GM23338 (cell line): Measurements from ENCODE around the gene CD2BP2. TPM values are rescaled to one million over a fixed set of nuclear protein-coding genes. Genes with fewer than 3 reads are reported as not detected.

Source experiments
- ATAC-seq: fragments of 200-7000 bp; cut with Tn5 transposase; 3 replicates; pipeline ENCODE4 v1.9.1; 2020
- DNase-seq: peaks from one replicate; pipeline ENCODE4 v3.0.0-alpha.2; 2015; ENCODE audit warnings: low spot score
- H2AFZ ChIP-seq: fragments of 200-600 bp; sonication (generic); 2 replicates; pipeline ENCODE4 v1.8.0; 2016; ENCODE audit warnings: antibody characterized with exemption, mild to moderate bottlenecking, moderate library complexity
- H3F3A ChIP-seq: fragments of 200-600 bp; sonication (generic); replicated peaks from 2 replicates; pipeline ENCODE4 v1.8.0; 2017; ENCODE audit warnings: antibody characterized with exemption, mixed run types, low read depth
- H3K27ac ChIP-seq: fragments of 200-600 bp; sonication (generic); 2 replicates; pipeline ENCODE4 v1.6.1; 2016; ENCODE audit warnings: low read depth
- H3K27me3 ChIP-seq: fragments of 200-600 bp; sonication (generic); 2 replicates; pipeline ENCODE4 v1.8.0; 2016; ENCODE audit warnings: mild to moderate bottlenecking, mixed run types, moderate library complexity; ENCODE audit not compliant: insufficient read depth
- H3K36me3 ChIP-seq: fragments of 200-600 bp; sonication (generic); 2 replicates; pipeline ENCODE4 v1.8.0; 2016; ENCODE audit warnings: mild to moderate bottlenecking; ENCODE audit not compliant: insufficient read depth
- H3K4me1 ChIP-seq: fragments of 200-600 bp; sonication (generic); 2 replicates; pipeline ENCODE4 v1.8.0; 2016; ENCODE audit warnings: mild to moderate bottlenecking, moderate library complexity; ENCODE audit not compliant: insufficient read depth
- H3K4me2 ChIP-seq: fragments of 200-600 bp; sonication (generic); 2 replicates; pipeline ENCODE4 v1.7.1; 2017; ENCODE audit warnings: mixed run types
- H3K4me3 ChIP-seq: fragments of 200-600 bp; sonication (generic); 2 replicates; pipeline ENCODE4 v1.6.1; 2016; ENCODE audit warnings: mixed run types
- H3K79me2 ChIP-seq: fragments of 200-600 bp; sonication (generic); replicated peaks from 2 replicates; pipeline ENCODE4 v1.8.0; 2017; ENCODE audit warnings: mild to moderate bottlenecking; ENCODE audit not compliant: insufficient read depth
- H3K9me2 ChIP-seq: fragments of 200-600 bp; sonication (generic); 2 replicates; pipeline ENCODE4 v1.8.0; 2017; ENCODE audit not compliant: insufficient read depth
- H4K20me1 ChIP-seq: fragments of 200-600 bp; sonication (generic); replicated peaks from 2 replicates; pipeline ENCODE4 v1.8.0; 2017; ENCODE audit warnings: mild to moderate bottlenecking; ENCODE audit not compliant: insufficient read depth
- H3K27ac Mint-ChIP-seq: 2 replicates; pipeline ENCODE4 v1.8.0; 2020; ENCODE audit warnings: inconsistent platforms, mild to moderate bottlenecking, moderate library complexity, mixed read lengths
- H3K27me3 Mint-ChIP-seq: 3 replicates; pipeline ENCODE4 v1.8.0; 2022; ENCODE audit warnings: low read depth, mild to moderate bottlenecking, moderate library complexity, mixed read lengths, inconsistent platforms; ENCODE audit not compliant: insufficient read depth, poor library complexity
- H3K36me3 Mint-ChIP-seq: 3 replicates; pipeline ENCODE4 v1.8.0; 2021; ENCODE audit warnings: low read depth, mild to moderate bottlenecking, inconsistent platforms, moderate library complexity, mixed read lengths
- H3K4me1 Mint-ChIP-seq: 3 replicates; pipeline ENCODE4 v1.8.0; 2020; ENCODE audit warnings: mild to moderate bottlenecking, inconsistent platforms, mixed read lengths
- H3K4me3 Mint-ChIP-seq: 3 replicates; pipeline ENCODE4 v1.8.0; 2021; ENCODE audit warnings: moderate library complexity, mild to moderate bottlenecking, inconsistent platforms, mixed read lengths
- H3K9me3 Mint-ChIP-seq: 3 replicates; pipeline ENCODE4 v1.8.0; 2020; ENCODE audit warnings: moderate library complexity, mild to moderate bottlenecking, inconsistent platforms, mixed read lengths
- CREB1 ChIP-seq: fragments of 250-450 bp; sonication (Bioruptor Pico); IDR thresholded peaks from 2 replicates; pipeline ENCODE4 v1.5.0; 2020; ENCODE audit warnings: low read depth, mild to moderate bottlenecking, moderate library complexity
- CTCF ChIP-seq, 2 experiments: fragments of 200-600 bp in 1 of 2; sonication (generic) in 1 of 2; conservative IDR thresholded peaks; 2 replicates each; pipeline versions ENCODE4 v1.5.1 to v1.6.1; 2016 to 2017; ENCODE audit warnings: antibody characterized with exemption in 2 of 2, low read depth in 2 of 2, mild to moderate bottlenecking in 2 of 2, moderate library complexity in 1 of 2
- ETS1 ChIP-seq: IDR thresholded peaks from 2 replicates; pipeline ENCODE4 v1.6.1; 2016; ENCODE audit warnings: antibody characterized with exemption
- JUNB ChIP-seq: IDR thresholded peaks from one replicate; pipeline ENCODE4 v1.6.1; 2016; ENCODE audit warnings: antibody characterized with exemption; ENCODE audit not compliant: unreplicated experiment
- NANOG ChIP-seq: IDR thresholded peaks from 2 replicates; pipeline ENCODE4 v1.6.1; 2016; ENCODE audit warnings: antibody characterized with exemption, borderline replicate concordance
- POLR2AphosphoS5 ChIP-seq: IDR thresholded peaks from 2 replicates; pipeline ENCODE4 v1.6.1; 2016; ENCODE audit warnings: antibody characterized with exemption, low read depth
- STAT1 ChIP-seq: IDR thresholded peaks from one replicate; pipeline ENCODE4 v1.6.1; 2016; ENCODE audit warnings: antibody characterized with exemption; ENCODE audit not compliant: unreplicated experiment
- ZNF462 ChIP-seq: fragments of 250-450 bp; sonication (Bioruptor Pico); IDR thresholded peaks from 2 replicates; pipeline ENCODE4 v1.5.0; 2020; ENCODE audit warnings: mild to moderate bottlenecking, moderate library complexity
- polyA plus RNA-seq: library from polyadenylated mRNA; unstranded; fragments of >200 nt; fragmentation: Nextera tagmentation; extraction: Ambion mirVana; gene quantifications from 2 replicates; pipeline ENCODE4 v1.2.1, GENCODE V29; 2016
- total RNA-seq: library from RNA; depleted of rRNA; stranded (reverse); fragments of >200 nt; shearing (Covaris generic); gene quantifications from 2 replicates; pipeline ENCODE4 v1.2.3, GENCODE V29; 2014

CD2BP2 gene
- total and polyA plus RNA-seq, 2 experiments from 2014 or later = 23.1 to 38.7 TPM

GRCh38 chr16:30394592-30395154, 39.6 kb upstream of the CD2BP2 start (continued):
- TF ChIP-seq ZNF462 (CRISPR knock-in tag) (no peak), ETS1 (no peak), CTCF (conservative IDR thresholded peaks at IDR 0.05; ENCODE audit: low read depth in 2 of 2) (no peak), STAT1 (no peak)

- no peaks in the 10 kb centered on the region for H3K4me1 ChIP-seq
- no peak overlapping the region; the same call in 2 of the 3 replicates for H3K4me3 Mint-ChIP-seq
- H3K4me1 Mint-ChIP-seq = peaks cover 10% of the 10 kb centered on the region; the same call in 1 of the 3 replicates
- no peaks in the 10 kb centered on the region for H3K36me3 ChIP-seq
- no peaks in the 10 kb centered on the region for H3K9me2 ChIP-seq
- no peak overlapping the region for H3K27ac ChIP-seq
- no peaks in the 10 kb centered on the region for H4K20me1 ChIP-seq
- no peak for DNase-seq
- H3K79me2 ChIP-seq = 0 out of 2 replicates have a peak, but pooled peaks cover 4% of the 10 kb centered on the region
- H3K27me3 ChIP-seq = no peaks in the 10 kb centered on the region
- no peak overlapping the region for H3K4me3 ChIP-seq
- H3K36me3 Mint-ChIP-seq = peaks cover 3% of the 10 kb centered on the region; the same call in 2 of the 3 replicates
- H3F3A ChIP-seq = peaks cover 10% of the 10 kb centered on the region; the same call in 1 of the 2 replicates
- no peak overlapping the region for H2AFZ ChIP-seq
- H3K9me3 Mint-ChIP-seq = no peaks in the 10 kb centered on the region; the same call in none of the 3 replicates
- no peak overlapping the region for H3K4me2 ChIP-seq
- no peak for TF ChIP-seq CTCF (conservative IDR thresholded peaks at IDR 0.05; ENCODE audit: low read depth in 2 of 2)
- no peak for TF ChIP-seq ETS1
- TF ChIP-seq JUNB = no peak
- TF ChIP-seq NANOG = no peak
- TF ChIP-seq CREB1 = no peak
- no peak for TF ChIP-seq POLR2AphosphoS5
- H3K27ac Mint-ChIP-seq = no peak overlapping the region
- peaks cover 9% of the 10 kb centered on the region for H3K27me3 Mint-ChIP-seq
- ATAC-seq = no peak
Observed at GRCh38 chr16:30383521-30383920, 28.4 kb upstream of the CD2BP2 start.
